GM12875 (cell line): ENCODE measurements around the gene MAPK8.
A peak's percentile ranks its signal among the peaks of the same experiment; 100 is the strongest.

ENCODE experiments used
- H3K4me3 ChIP-seq: one replicate; pipeline ENCODE4 v1.5.1; 2011; ENCODE audit warnings: low read depth, low read length, control low read depth
- TF ChIP-seq, protein P1 (sequence below): IDR thresholded peaks from 2 replicates; pipeline ENCODE4 v1.5.1; 2011; ENCODE audit warnings: low read depth, mild to moderate bottlenecking, control low read depth, inconsistent platforms, low read length, moderate library complexity, borderline replicate concordance; ENCODE audit not compliant: insufficient read depth

The MAPK8 gene

DNA sequence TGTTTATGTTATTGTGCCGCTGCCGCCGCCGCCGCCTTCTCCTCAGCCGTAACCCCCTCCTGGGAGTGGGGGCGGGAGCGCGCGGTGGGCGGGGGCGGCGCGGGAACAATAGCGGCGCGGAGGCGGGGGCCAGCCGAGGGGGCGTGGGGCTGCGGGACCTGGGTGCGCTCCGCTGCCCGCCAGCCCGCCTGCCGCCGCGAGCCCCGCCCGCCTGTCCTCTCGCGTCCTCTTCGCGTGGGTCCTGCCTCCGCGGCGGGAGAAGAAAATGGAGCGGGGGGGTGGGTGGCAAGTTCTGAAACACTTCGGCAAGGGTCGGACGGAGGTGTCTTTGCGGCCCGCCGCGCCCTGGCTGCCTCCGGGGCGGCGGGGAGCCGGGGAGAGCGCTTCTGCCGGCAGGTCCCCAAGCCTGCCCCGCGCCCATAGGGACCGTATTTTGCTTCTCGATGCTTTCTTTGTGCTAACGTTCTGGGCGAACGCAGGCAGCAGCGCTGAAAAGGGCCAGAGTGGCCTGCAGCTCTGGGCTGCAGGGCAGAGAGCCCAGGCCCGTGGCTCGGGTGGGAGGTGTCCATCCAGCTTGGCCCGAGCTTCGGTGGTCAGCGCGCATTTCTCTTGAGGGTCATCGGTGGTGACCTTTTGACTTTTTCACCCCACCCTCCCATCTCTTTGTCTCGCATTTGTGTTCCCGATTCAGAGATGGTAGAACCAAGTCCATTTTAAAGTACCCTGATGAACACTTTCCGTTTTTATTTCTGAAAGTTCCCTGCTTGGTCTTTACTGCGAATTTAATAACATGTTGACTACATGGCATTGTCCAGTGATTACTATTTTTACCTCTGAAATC is 613 bp downstream of the MAPK8 start:
- H3K4me3 ChIP-seq, result peak overlapping the region; percentile 87
- TF ChIP-seq, protein P1, sequence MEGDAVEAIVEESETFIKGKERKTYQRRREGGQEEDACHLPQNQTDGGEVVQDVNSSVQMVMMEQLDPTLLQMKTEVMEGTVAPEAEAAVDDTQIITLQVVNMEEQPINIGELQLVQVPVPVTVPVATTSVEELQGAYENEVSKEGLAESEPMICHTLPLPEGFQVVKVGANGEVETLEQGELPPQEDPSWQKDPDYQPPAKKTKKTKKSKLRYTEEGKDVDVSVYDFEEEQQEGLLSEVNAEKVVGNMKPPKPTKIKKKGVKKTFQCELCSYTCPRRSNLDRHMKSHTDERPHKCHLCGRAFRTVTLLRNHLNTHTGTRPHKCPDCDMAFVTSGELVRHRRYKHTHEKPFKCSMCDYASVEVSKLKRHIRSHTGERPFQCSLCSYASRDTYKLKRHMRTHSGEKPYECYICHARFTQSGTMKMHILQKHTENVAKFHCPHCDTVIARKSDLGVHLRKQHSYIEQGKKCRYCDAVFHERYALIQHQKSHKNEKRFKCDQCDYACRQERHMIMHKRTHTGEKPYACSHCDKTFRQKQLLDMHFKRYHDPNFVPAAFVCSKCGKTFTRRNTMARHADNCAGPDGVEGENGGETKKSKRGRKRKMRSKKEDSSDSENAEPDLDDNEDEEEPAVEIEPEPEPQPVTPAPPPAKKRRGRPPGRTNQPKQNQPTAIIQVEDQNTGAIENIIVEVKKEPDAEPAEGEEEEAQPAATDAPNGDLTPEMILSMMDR, result no peak

DNA sequence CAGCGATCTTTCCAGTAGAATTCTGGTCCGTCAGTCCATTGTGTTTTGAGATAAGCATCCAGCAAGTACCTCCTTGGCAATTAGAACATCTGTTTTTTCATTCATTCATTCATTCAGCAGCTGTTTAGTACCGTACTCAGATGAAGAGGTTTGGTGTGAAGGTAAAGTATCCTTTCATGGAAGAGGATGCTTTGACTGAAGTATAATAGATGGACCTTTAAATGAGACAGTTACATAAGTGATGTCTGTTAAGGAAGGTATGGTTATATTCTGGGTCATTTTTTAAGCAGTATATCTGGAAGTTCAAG is 1.2 kb downstream of the MAPK8 start:
- peak overlapping the region; percentile 87 for H3K4me3 ChIP-seq
- TF ChIP-seq, protein P1, result no peak

DNA sequence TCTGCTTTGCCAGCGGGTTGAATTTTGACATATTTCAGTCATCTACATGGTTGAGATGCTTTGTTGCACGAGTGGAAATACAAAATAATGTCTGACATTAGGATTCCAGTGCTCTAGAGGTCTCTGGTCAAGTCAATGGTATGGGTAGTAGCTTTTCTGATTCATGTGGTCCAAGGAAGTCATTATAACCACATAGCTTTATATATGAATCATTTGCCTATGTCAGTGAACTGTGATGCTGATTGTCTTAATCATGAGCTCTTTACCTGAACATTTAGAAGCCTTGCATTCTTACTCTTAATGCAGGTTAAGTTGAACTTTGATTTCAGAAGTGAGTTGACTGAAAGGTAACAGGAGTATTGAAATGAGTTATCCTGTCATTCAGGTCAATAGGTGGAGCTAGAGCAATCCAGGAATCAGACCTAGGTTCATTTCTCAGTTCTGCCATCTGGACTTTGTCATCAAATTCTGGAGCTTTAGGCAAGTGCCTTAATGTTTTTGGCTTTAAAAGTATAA is 3.3 kb downstream of the MAPK8 start:
- H3K4me3 ChIP-seq, result no peak overlapping the region
- TF ChIP-seq, protein P1, result 0 out of 2 replicates have a peak, but pooled peaks have one; percentile 5

DNA sequence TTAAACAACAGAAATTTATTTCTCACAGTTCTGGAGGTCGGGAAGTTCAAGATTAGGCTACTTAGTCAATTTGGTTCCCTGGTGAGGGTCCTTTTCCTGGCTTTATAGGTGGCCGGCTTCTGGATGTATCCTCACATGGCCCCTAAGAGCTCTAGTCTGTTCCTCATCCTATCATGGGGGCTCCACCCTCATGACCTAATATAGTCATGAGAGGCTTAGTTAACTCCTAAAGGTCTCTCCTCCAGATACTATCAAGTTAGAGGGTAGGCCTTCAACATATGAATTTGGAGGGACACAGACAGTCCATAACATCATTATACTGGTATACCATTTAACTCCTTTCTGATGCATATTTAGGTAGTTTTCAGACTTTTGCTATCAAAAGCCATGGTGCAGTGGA is 7.6 kb downstream of the MAPK8 start:
- no peak overlapping the region for H3K4me3 ChIP-seq
- TF ChIP-seq, protein P1, result no peak

DNA sequence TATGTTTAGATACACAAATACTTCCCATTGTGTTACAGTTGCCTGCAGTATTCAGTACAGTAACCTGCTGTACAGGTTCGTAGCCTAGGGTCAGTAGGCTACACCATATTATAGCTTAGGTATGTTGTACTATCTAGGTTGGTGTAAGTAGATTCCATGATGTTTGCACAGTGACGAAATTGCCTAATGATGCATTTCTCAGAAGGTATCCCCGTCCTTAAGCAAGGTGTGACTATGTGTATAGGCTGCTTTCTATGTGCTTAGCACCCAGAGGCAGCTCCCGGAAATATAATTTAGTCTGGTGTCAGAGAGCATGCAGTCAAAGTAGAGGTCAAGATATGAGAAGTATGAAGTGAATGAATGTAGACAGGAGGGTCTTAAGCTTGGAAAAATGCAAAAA is 9.8 kb downstream of the MAPK8 start:
- no peak overlapping the region for H3K4me3 ChIP-seq
- TF ChIP-seq, protein P1, result no peak

DNA sequence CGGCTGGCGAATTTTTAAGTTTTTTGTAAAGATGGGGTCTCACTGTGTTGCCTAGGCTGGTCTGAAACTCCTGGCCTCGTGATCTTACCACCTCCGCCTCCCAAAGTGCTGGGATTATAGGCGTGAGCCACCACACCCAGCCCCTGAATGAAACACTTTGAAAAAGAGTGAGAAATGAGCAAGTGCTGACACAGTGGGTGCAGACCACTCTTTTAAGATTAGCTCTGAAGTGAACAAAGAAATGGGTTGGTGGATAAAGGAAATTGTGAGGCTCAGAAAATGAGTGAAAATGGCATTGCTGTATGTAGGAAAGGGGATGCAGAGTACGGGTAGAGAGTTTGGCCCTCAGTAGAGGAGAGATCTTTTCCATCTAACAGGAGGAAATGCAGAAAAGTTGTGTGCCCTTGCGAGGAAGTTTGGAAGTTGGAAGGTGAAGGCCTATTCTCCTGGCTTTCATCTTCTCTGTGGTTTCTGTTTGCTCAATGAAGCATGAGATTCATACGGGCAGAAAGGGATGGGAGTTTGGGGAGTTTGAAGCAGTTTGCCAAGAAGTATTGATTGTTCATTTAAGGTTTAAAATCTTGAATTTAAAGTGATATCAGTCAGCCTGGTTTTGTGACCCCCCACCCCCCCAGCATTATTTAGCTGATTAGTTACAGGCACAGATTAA is 11.0 kb downstream of the MAPK8 start:
- TF ChIP-seq, protein P1, result no peak

More for the DNA sequence above, 11.0 kb downstream of the MAPK8 start:
- H3K4me3 ChIP-seq, result no peak overlapping the region
